ENCODE data around the gene KIF12.
"Not testable (repeated sequence)": the region's sequence is repeated elsewhere in the genome, so short reads cannot be mapped to it uniquely, and the experiment has no call there.

The KIF12 gene

GRCh38 chr9:114083666-114084065 lies 15.4 kb downstream of the KIF12 start:
- no peak for FAIRE-seq

- not testable (repeated sequence) for FAIRE-seq
Observed at GRCh38 chr9:114082763-114083412, 16.2 kb downstream of the KIF12 start.

- FAIRE-seq = no peak
Observed at GRCh38 chr9:114082017-114082762, 16.9 kb downstream of the KIF12 start.

GRCh38 chr9:114081441-114082016 lies 17.6 kb downstream of the KIF12 start:
- FAIRE-seq = no peak

- no peak for FAIRE-seq
Observed at GRCh38 chr9:114080773-114081440, 18.2 kb downstream of the KIF12 start.

GRCh38 chr9:114080195-114080772 lies 18.8 kb downstream of the KIF12 start:
- FAIRE-seq = no peak

GRCh38 chr9:114078781-114079156 lies 20.3 kb downstream of the KIF12 start:
- FAIRE-seq = no peak

GRCh38 chr9:114078021-114078780 lies 20.9 kb downstream of the KIF12 start, which contains the start of gene AMBP:
AMBP (minus strand) TSS chr9:114078300; CDS start chr9:114078209, 91 bp downstream.
- no peak for FAIRE-seq

- FAIRE-seq = no peak
Observed at GRCh38 chr9:114077162-114077837, 21.8 kb downstream of the KIF12 start.

- no peak for FAIRE-seq
Observed at GRCh38 chr9:114076237-114077161, 22.6 kb downstream of the KIF12 start.

- FAIRE-seq = no peak
Observed at GRCh38 chr9:114075602-114076001, 23.5 kb downstream of the KIF12 start.

GRCh38 chr9:114072184-114073140 lies 26.6 kb downstream of the KIF12 start:
- no peak for FAIRE-seq

- no peak for FAIRE-seq
Observed at GRCh38 chr9:114071197-114071795, 27.8 kb downstream of the KIF12 start.

GRCh38 chr9:114070188-114071103 lies 28.6 kb downstream of the KIF12 start:
- no peak for FAIRE-seq

GRCh38 chr9:114069476-114070187 lies 29.5 kb downstream of the KIF12 start:
- no peak for FAIRE-seq

GRCh38 chr9:114065304-114065703 lies 33.8 kb downstream of the KIF12 start:
- no peak for FAIRE-seq

Data from colon (tissue), 2 donors.